Endodermal cell (in vitro differentiated cells): ENCODE results near the gene CLIC5. TPM values are rescaled to one million over a fixed set of nuclear protein-coding genes. Genes with fewer than 3 reads are reported as not detected.

Experiments used
- DNase-seq: peaks from one replicate; pipeline ENCODE4 v3.0.0-alpha.2; 2017
- H3K27ac ChIP-seq: 2 replicates; pipeline ENCODE4 v1.5.1; 2013; ENCODE audit warnings: mild to moderate bottlenecking, low read depth, low read length, moderate library complexity
- H3K27me3 ChIP-seq: 2 replicates; pipeline ENCODE4 v1.6.1; 2013; ENCODE audit warnings: mild to moderate bottlenecking, low read length, moderate library complexity; ENCODE audit not compliant: insufficient read depth, control insufficient read depth, poor library complexity, severe bottlenecking
- H3K36me3 ChIP-seq: 2 replicates; pipeline ENCODE4 v1.7.0; 2013; ENCODE audit warnings: mild to moderate bottlenecking, low read length, moderate library complexity; ENCODE audit not compliant: control insufficient read depth, insufficient read depth
- H3K4me1 ChIP-seq: one replicate; pipeline ENCODE4 v1.7.0; 2013; ENCODE audit warnings: low read length; ENCODE audit not compliant: control insufficient read depth, insufficient read depth
- H3K4me3 ChIP-seq: 2 replicates; pipeline ENCODE4 v1.5.1; 2013; ENCODE audit warnings: mild to moderate bottlenecking, low read length, moderate library complexity
- H3K9ac ChIP-seq: 2 replicates; pipeline ENCODE4 v1.6.1; 2013; ENCODE audit warnings: mild to moderate bottlenecking, low read length, moderate library complexity; ENCODE audit not compliant: poor library complexity, severe bottlenecking; ENCODE audit errors: extremely low read depth
- H3K9me3 ChIP-seq: 2 replicates; pipeline ENCODE4 v1.6.1; 2013; ENCODE audit warnings: mild to moderate bottlenecking, low read length, moderate library complexity; ENCODE audit not compliant: control insufficient read depth
- H3K27ac Mint-ChIP-seq: 2 replicates; pipeline ENCODE4 v1.8.0; 2020; ENCODE audit warnings: mixed read lengths
- H3K27me3 Mint-ChIP-seq: 2 replicates; pipeline ENCODE4 v1.8.0; 2021; ENCODE audit warnings: mild to moderate bottlenecking, mixed read lengths; ENCODE audit not compliant: insufficient read depth
- H3K36me3 Mint-ChIP-seq: 2 replicates; pipeline ENCODE4 v1.8.0; 2020; ENCODE audit warnings: low read depth, mixed read lengths
- H3K4me1 Mint-ChIP-seq: 2 replicates; pipeline ENCODE4 v1.8.0; 2020; ENCODE audit warnings: mixed read lengths
- H3K4me3 Mint-ChIP-seq: 2 replicates; pipeline ENCODE4 v1.8.0; 2020; ENCODE audit warnings: mild to moderate bottlenecking, moderate library complexity, mixed read lengths
- H3K9me3 Mint-ChIP-seq: 2 replicates; pipeline ENCODE4 v1.8.0; 2020; ENCODE audit warnings: mild to moderate bottlenecking, mixed read lengths
- WGBS, 2 experiments: methylation state at CpG; one replicate each; pipeline versions ENCODE4 v1.1.5 to v1.1.7; 2013; ENCODE audit warnings: missing lambda C conversion rate in 2 of 2, mixed read lengths in 1 of 2; ENCODE audit not compliant: insufficient coverage in 1 of 2, insufficient read length in 1 of 2; 5-methylcytosine and 5-hydroxymethylcytosine counted together
- total RNA-seq, 2 donors: library from RNA; stranded (reverse); fragmentation: NEBNext Ultra II Directional in 1 of 2; extraction: Animal tissue kit (Norgen Biotek cat#: 25700) in 1 of 2; gene quantifications; 2 replicates in 1 of 2; 3 replicates in 1 of 2; pipeline ENCODE4 v1.2.1, GENCODE V29; 2021
- TF ChIP-seq, protein P1 (sequence below): fragments of 200-600 bp; sonication (generic); conservative IDR thresholded peaks from 2 replicates; pipeline ENCODE4 v1.5.0; 2021; ENCODE audit warnings: antibody characterized with exemption, mild to moderate bottlenecking

Gene CLIC5
- total RNA-seq, 2 donors from 2014 or later: 0.11 TPM; not detected in 1

DNA sequence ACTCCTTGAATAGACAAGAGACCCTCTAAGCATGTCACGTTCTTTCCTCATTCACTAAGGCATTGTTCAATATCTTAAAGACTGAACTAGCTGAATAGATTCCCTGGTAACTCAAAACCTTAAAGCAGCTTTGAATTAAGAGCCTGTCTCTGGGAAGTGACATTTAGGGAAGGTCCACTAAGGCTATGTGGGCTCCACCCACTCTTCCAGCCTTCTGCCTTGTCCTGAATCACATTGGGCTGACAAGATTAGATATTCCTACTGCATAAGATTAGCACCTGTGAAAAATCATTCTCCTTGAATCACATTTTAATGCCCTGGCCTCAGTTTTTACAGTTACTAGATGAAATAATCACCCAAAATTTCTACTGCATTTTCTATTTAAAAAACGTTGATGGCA is 36.3 kb downstream of the CLIC5 start:
- Histone ChIP-seq H3K9me3 (peaks cover 17% of the 10 kb centered on the region), H3K4me3 (no peak overlapping the region), H3K4me1 (no peaks in the 10 kb centered on the region), H3K9ac (no peak overlapping the region), H3K27me3 (no peaks in the 10 kb centered on the region), H3K27ac (no peak overlapping the region), H3K36me3 (no peaks in the 10 kb centered on the region)
- no peak overlapping the region for H3K4me3 Mint-ChIP-seq
- TF ChIP-seq, protein P1, sequence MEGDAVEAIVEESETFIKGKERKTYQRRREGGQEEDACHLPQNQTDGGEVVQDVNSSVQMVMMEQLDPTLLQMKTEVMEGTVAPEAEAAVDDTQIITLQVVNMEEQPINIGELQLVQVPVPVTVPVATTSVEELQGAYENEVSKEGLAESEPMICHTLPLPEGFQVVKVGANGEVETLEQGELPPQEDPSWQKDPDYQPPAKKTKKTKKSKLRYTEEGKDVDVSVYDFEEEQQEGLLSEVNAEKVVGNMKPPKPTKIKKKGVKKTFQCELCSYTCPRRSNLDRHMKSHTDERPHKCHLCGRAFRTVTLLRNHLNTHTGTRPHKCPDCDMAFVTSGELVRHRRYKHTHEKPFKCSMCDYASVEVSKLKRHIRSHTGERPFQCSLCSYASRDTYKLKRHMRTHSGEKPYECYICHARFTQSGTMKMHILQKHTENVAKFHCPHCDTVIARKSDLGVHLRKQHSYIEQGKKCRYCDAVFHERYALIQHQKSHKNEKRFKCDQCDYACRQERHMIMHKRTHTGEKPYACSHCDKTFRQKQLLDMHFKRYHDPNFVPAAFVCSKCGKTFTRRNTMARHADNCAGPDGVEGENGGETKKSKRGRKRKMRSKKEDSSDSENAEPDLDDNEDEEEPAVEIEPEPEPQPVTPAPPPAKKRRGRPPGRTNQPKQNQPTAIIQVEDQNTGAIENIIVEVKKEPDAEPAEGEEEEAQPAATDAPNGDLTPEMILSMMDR: no peak
- H3K27me3 Mint-ChIP-seq: no peaks in the 10 kb centered on the region
- H3K9me3 Mint-ChIP-seq: peaks cover 5% of the 10 kb centered on the region
- DNase-seq: no peak
- 71 to 86% methylated on average over 1 to 2 of the region's 2 CpGs for WGBS, 2 experiments
- H3K4me1 Mint-ChIP-seq: no peaks in the 10 kb centered on the region
- no peak overlapping the region for H3K27ac Mint-ChIP-seq
- no peaks in the 10 kb centered on the region for H3K36me3 Mint-ChIP-seq

DNA sequence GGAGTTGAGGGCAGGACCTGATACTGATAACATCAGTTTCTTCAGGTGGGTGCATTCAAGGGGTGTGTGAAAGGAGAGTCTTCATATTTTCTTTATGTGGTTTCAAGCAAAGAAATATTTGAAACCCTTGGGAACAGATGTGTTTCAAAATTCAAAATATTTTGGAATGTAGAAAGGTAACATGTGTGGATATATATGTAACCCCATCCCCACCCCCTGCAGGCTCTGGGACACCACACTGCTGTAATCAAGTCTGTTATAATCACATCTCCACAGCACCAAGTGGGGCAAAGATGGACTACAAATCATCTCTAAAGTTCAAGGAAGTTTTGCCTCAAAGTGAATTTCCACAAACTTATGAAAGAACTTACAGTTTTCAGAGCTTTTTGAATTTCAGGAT is 41.1 kb downstream of the CLIC5 start:
- no peak for DNase-seq
- peaks cover 8% of the 10 kb centered on the region for H3K4me1 ChIP-seq
- Mint-ChIP-seq H3K36me3 (no peaks in the 10 kb centered on the region), H3K4me3 (no peak overlapping the region), H3K27me3 (no peaks in the 10 kb centered on the region), H3K27ac (no peak overlapping the region), H3K4me1 (peaks cover 19% of the 10 kb centered on the region), H3K9me3 (peaks cover 5% of the 10 kb centered on the region)
- no peak overlapping the region for H3K9ac ChIP-seq
- TF ChIP-seq, protein P1: no peak
- H3K4me3 ChIP-seq: no peak overlapping the region
- H3K36me3 ChIP-seq: no peaks in the 10 kb centered on the region
- H3K9me3 ChIP-seq: peaks cover 17% of the 10 kb centered on the region
- H3K27ac ChIP-seq: no peak overlapping the region
- no peaks in the 10 kb centered on the region for H3K27me3 ChIP-seq

DNA sequence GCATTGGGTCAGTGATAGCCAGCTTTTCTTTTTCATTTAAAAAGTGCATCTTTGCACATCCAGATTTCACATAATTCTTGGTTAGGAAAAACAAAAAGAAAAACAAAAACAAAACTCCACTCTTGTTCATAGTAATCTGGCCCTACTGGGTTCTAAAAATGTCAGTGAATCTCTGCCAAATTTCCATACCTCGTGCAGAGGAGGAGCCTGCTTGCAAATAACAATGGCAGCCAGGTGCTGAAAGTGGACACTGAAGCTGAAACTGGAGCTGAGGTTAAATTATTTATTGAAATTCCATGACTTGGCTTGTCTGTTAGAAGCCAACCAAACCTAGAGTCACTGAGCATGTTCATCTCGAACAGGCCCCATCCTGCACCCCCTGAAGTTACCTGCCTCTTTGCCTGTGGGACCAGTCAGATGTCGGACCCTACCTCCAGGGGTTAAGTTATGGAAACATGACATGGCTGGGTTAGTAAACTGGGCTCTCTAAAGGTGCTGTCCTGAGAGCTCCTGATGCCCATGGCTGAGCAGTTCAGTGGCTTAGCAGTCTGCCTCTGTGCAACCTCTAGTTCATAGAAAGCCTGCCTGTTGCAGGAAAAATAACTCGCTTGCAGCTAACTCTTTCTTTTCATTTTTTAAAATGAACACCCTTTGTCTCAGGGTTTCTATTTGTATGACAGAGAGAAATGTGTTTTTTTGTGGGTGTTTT is 42.7 kb downstream of the CLIC5 start:
- peaks cover 12% of the 10 kb centered on the region for H3K4me1 ChIP-seq
- TF ChIP-seq, protein P1: no peak
- no peaks in the 10 kb centered on the region for H3K36me3 Mint-ChIP-seq
- H3K9ac ChIP-seq: no peak overlapping the region
- H3K36me3 ChIP-seq: no peaks in the 10 kb centered on the region
- 94 to 97% methylated on average over 3 to 4 of the region's 4 CpGs for WGBS, 2 experiments
- no peak overlapping the region for H3K4me3 Mint-ChIP-seq
- no peaks in the 10 kb centered on the region for H3K27me3 ChIP-seq
- DNase-seq: no peak
- peaks cover 33% of the 10 kb centered on the region for H3K4me1 Mint-ChIP-seq
- no peak overlapping the region for H3K4me3 ChIP-seq
- no peak overlapping the region for H3K27ac ChIP-seq
- H3K27me3 Mint-ChIP-seq: no peaks in the 10 kb centered on the region
- no peak overlapping the region for H3K27ac Mint-ChIP-seq
- peaks cover 17% of the 10 kb centered on the region for H3K9me3 ChIP-seq
- H3K9me3 Mint-ChIP-seq: peaks cover 5% of the 10 kb centered on the region
